Muscle of back (tissue), 13 donors: ENCODE measurements around the gene RMC1. TPM values are rescaled to one million over a fixed set of nuclear protein-coding genes. Genes with fewer than 3 reads are reported as not detected.
"Not testable (repeated sequence)": the region's sequence is repeated elsewhere in the genome, so short reads cannot be mapped to it uniquely, and the experiment has no call there.

Source experiments
- DNase-seq, 3 donors: peaks; one replicate each; pipeline versions ENCODE4 v3.0.0 to v3.0.0-alpha.2; 2013
- long read RNA-seq, 9 donors: transcript quantifications; one replicate each; lab custom pipeline, GENCODE V29; 2026
- polyA plus RNA-seq, 10 donors: library from polyadenylated mRNA; unstranded; fragments of 120-200 nt; gene quantifications; one replicate each; pipeline ENCODE4 v1.2.1, GENCODE V29; 2013; ENCODE audit not compliant: insufficient read length in 10 of 10

The RMC1 gene
- polyA plus RNA-seq: 10 to 100 TPM; 10.4 to 17.4 (median 14.3) TPM
- long read RNA-seq, donor 1, partial matches to known transcripts: 0 of 1 reads
- long read RNA-seq, donor 1, other reads (novel, unspliced or antisense): 0 of 1 reads
- long read RNA-seq, donor 2, partial matches to known transcripts: 0 of 1 reads
- long read RNA-seq, donor 2, other reads (novel, unspliced or antisense): 0 of 1 reads
- long read RNA-seq, donor 3: 0 reads
- long read RNA-seq, donor 4: 0 reads
- long read RNA-seq, donor 5, partial matches to known transcripts: 0 of 1 reads
- long read RNA-seq, donor 5, other reads (novel, unspliced or antisense): 0 of 1 reads
- long read RNA-seq, donor 6, partial matches to known transcripts: 14 of 14 reads
- long read RNA-seq, donor 6, other reads (novel, unspliced or antisense): 0 of 14 reads
- long read RNA-seq, donor 7, partial matches to known transcripts: 0 of 3 reads
- long read RNA-seq, donor 7, other reads (novel, unspliced or antisense): 0 of 3 reads
- long read RNA-seq, donor 8, partial matches to known transcripts: 8 of 9 reads
- long read RNA-seq, donor 8, other reads (novel, unspliced or antisense): 0 of 9 reads
- long read RNA-seq, donor 9: 0 reads

GRCh38 chr18:23503038-23503962 is at the start of gene RMC1:
Gene RMC1 (plus strand): TSS chr18:23503511. CDS start chr18:23503619, 108 bp downstream.
- peak; percentile 92 to 98 (median 97) for DNase-seq

- DNase-seq: peak in 1 of 3 donors; percentile 12
These were observed 49.6 kb upstream of the RMC1 start for GRCh38 chr18:23453680-23454058.

- DNase-seq: no peak
These were observed 46.5 kb upstream of the RMC1 start for GRCh38 chr18:23456835-23457234.

DNA sequence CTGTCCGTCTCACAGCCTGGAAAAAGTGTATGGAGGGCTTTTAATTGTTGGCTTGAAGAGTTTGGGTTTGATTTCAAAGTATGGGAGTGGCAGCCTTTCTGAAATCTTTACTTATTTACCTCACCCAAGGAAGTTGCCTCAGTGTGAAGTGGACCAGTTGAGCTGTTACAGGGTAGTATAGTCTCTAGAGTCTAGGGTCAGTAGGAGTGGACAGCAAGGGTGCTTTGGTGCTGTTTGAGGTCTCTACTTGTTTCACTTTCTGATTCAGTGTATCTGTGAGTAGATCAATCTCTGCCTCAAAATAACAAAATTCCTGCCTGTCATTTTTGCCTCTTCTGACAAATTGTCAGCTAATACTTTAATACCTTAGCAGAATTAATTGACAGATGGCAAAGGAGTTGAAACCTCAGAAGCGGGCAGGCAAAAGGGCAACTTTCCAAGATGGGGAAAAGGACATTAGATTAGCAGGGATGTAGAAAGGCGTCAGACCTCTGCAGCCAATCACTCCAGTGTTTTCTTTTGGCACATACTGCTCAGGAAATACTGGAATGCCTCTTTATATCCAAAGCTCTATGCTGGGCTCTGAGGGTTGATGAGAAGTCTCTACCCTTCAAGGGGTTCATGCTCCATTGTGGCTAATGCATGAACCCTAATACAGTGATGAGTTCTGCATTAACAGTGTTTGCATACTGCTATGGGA is 44.3 kb upstream of the RMC1 start:
- no peak for DNase-seq

- DNase-seq: no peak
These were observed 43.8 kb upstream of the RMC1 start for GRCh38 chr18:23459530-23459921.

DNA sequence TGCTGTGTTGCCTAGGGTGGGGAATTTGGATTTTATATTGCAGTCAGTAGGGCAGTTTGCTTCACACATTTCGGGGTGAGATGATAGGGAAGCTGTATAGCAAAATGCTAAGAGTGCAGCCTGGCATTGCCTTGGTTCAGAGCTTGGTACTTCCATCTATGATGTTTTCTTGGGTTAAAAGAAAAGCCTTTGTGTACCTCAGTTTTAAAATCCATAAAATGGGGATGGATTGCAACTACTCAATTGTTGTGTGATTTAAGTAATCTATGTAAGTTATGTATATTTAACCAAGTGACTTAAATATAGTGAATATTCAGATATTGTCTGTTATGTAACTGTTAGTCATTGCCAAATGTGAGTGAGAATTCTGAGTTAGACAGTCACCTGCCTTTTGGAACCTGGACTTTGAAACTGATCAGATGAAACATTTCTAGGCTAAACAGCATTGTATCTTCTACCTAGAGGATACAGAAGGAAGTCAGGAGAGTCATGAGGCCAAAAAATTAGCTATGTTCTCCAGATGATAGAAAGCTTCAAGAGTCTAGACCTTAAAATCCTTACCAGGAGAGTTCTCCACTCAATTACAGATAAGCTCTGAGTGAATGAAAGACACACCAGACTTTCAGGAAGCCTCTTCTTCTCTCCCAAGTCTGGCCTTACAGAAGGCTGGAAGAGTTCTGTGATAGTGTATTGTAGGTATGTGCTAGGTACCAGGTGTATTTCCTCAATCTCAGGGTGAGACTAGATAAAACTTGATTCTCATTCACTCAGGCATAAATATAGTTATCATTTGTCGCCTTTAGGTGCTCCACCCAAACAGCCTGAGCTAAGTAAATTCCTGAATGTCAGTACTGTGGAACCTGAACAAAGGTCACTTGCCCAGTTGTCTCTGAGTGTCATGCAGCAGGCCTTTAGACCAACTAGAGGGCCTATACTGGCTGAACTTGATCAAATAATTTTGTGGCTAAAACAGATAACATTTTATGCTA is 42.7 kb upstream of the RMC1 start:
- no peak for DNase-seq

DNA sequence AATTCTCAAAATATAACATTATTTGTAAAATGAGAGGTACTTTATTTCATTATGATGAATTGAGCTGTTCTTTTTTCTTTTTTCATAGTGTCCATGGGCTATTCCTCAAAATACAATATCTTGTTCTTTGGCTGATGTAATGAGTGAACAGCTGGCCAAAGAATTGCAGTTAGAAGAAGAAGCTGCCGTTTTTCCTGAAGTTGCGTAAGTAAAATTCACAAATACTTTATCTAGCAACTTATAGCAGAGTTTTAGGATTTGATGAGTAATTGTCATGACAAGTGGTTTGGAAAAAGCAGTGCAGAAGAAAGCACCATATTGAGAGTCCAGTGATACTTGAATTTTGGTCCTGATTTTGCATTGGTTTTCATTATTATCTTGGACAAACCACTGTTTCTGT is 40.4 kb upstream of the RMC1 start:
- DNase-seq: no peak

DNA sequence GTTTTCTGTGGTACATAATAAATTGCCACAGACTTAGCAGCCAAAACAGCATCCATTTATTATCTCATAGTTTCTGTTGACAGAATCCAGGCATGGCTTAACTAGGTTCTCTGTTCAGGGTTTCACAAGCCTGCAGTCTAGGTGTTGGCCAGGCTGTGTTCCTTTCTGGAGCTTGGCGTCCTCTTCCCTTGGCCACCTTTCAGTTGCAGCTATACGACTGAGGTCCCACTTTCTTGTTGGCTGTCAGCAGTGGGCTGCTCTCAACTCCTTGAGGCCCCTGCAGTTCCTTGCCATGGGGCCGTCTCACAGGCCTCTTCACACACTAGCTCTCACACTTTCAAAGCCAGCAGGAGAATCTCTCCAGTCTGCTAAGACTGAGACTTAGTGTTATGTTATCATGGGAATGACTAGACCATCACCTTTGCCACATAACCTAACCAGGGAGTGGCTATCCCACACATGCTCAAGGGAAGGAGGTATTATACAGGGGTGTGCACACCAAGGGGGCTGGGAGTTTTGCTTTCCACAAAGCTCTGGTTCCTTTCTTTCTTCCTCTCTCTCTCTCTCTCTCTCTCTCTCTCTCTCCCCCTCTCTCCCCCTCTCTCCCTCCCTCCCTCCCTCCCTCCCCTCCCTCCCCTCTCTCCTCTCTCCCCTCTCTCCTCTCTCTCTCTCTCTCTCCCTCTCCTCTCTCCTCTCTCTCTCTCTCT is 34.4 kb upstream of the RMC1 start:
- DNase-seq: peak in 2 of 3 donors; percentile 29 to 35

- DNase-seq: no peak
These were observed 32.5 kb upstream of the RMC1 start for GRCh38 chr18:23470620-23471387.

DNA sequence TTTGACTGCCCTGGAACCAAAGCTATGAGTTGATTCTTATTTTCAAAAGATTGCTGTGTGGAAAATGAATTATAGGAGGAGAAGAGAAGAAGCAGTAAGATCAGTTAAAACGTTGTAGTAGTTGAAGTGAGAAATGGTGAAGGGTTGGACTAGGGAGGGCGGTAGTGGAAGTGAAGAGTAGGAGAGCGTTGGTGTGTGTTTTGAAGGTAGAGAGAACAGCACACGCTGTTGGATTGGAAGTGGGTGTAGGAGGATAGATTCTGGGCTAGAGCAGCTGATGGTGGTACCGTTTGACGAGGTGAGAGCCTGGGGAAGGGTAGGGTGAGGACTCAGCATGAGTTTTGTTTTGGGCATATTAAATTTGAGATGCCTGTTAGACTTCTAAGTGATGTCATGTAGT is 31.8 kb upstream of the RMC1 start:
- no peak for DNase-seq

GRCh38 chr18:23479829-23480505 is 23.3 kb upstream of the RMC1 start:
- no peak for DNase-seq

DNA sequence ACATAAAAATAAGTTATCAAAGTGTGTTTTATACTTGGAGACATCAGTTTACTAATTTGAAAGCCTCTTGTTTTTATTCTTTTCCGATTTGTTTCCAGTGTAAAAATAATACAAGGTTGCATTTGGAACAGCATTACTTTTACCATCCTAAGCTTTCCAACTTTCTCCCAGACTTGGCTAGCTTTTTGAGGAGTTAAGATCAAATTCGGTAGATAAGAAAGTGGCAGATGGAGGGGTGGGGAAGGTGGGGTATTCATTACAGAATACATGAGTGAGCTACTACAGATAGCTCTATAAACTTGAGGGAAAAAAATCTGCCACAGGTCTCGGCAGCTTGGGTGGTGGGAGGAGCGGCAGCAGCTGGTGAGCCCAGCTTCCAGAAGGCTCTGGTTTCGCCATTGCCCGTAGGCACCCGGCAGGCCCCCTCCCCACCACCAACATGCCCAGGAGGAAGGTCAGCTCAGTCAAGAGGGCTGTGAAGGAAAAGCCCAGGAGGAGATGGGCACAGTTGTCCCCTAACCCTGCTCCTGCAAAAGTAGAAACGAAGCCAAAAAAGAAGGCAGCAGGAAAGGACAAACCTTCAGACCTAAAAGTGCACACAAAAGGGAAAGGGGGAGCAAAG is 18.6 kb upstream of the RMC1 start:
- DNase-seq: no peak

DNA sequence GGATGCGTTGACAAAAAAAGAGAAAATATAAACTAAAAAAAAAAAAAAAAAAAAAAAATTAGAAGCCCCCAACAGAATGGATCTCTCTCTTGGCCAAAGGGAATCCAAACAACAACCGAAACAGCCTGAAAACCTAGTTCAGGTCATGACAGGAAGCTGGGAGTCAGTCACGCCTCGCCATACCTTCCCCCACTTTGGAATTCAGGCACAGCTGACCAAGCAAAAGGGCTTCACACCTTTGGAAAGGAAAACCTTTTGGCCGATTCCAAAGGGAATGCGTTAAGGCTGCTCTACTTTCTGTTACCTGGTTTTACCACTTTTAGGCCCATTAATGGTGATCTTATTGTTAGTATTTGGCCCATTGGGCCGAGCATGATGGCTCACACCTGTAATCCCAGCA is 17.9 kb upstream of the RMC1 start:
- no peak for DNase-seq

GRCh38 chr18:23487738-23488570 is 15.4 kb upstream of the RMC1 start:
- peak in 1 of 3 donors; percentile 11 for DNase-seq

- DNase-seq: not testable (repeated sequence)
These were observed 13.7 kb upstream of the RMC1 start for GRCh38 chr18:23489586-23489985.

DNA sequence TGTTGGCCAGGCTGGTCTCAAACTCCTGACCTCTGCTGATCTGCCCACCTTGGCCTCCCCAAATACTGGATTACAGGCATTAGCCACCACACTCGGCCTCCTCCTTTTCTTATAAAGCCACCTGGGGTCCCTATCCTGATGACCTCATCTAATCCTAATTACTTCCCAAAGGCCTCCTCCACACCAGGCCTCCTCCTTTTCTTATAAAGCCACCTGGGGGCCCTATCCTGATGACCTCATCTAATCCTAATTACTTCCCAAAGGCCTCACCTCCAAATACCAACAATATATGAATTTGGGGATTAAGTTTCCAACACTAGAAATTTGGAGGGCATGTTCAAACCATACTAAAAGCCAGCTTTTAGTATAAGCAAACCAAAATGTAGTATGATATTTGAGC is 9.7 kb upstream of the RMC1 start:
- no peak for DNase-seq

DNA sequence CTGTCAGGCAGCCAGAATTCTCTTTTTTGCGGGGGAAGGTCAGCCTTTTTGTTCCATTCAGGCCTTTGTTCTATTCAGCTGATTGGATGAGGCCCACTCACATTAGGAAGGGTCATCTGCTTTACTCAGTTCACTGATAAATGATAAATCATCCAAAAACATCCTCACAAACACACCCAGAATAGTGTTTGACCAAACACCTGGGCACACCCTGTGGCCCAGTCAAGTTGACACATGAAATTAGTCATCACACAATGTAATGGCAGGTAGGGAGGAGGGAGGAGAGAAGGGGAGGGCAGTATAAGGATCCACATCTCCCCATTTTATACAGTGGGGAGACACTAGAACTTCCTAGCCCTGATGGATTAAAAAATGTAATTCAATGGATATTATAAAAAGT is 8.3 kb upstream of the RMC1 start:
- no peak for DNase-seq
